Measurements from ENCODE around the gene MGMT. TPM values are rescaled to one million over a fixed set of nuclear protein-coding genes. Genes with fewer than 3 reads are reported as not detected.

MGMT gene
- total and polyA plus RNA-seq, 2 donors (not counting 1 experiment from before 2014, with no cell fraction given), result 1.9 to 29.1 TPM

GRCh38 chr10:129785536-129785981 is 318.5 kb downstream of the MGMT start:
- Histone ChIP-seq H3K27me3 (ENCODE audit: control insufficient read depth, insufficient read depth, low read length) (no peaks in the 10 kb centered on the region), H3K27ac (ENCODE audit: insufficient read depth, low read length) (no peak overlapping the region), H3K36me3 (ENCODE audit: control insufficient read depth, insufficient read depth, low read length) (no peaks in the 10 kb centered on the region), H4K20me1 (ENCODE audit: control insufficient read depth, extremely low read depth, insufficient read depth, low read length) (no peaks in the 10 kb centered on the region), H3K9me3 (ENCODE audit: control insufficient read depth, insufficient read depth, low read depth, low read length) (no peaks in the 10 kb centered on the region), H3K4me3 (replicated peaks in 1 of 4; ENCODE audit: control extremely low read depth in 1 of 4, insufficient read depth in 1 of 4, low read depth in 3 of 4, low read length in 4 of 4) (no peak overlapping the region), H3K4me2 (ENCODE audit: extremely low read depth, insufficient read depth, low read length) (no peak overlapping the region), H3K79me2 (ENCODE audit: control insufficient read depth, insufficient read depth, low read length) (no peaks in the 10 kb centered on the region), H2AFZ (ENCODE audit: low read length) (no peak overlapping the region), H3K9ac (ENCODE audit: insufficient read depth, low read length) (no peak overlapping the region), H3K4me1 (ENCODE audit: control insufficient read depth, extremely low read depth, insufficient read depth, low read length) (no peaks in the 10 kb centered on the region)
- no peak for DNase-seq (ENCODE audit: low read depth in 2 of 2)
- no peak for TF ChIP-seq EZH2 (IDR thresholded peaks at IDR 0.05; ENCODE audit: low read length, missing control alignments)
- TF ChIP-seq CTCF (conservative IDR thresholded peaks at IDR 0.05 in 1 of 2, IDR thresholded peaks at IDR 0.05 in 1 of 2; ENCODE audit: low read depth in 1 of 2, low read length in 2 of 2), result no peak

- H3K4me3 ChIP-seq (replicated peaks in 1 of 4; ENCODE audit: control extremely low read depth in 1 of 4, insufficient read depth in 1 of 4, low read depth in 3 of 4, low read length in 4 of 4), result no peak overlapping the region
- H3K27me3 ChIP-seq (ENCODE audit: control insufficient read depth, insufficient read depth, low read length), result no peaks in the 10 kb centered on the region
- no peak overlapping the region for H2AFZ ChIP-seq (ENCODE audit: low read length)
- no peaks in the 10 kb centered on the region for H3K9me3 ChIP-seq (ENCODE audit: control insufficient read depth, insufficient read depth, low read depth, low read length)
- no peaks in the 10 kb centered on the region for H3K36me3 ChIP-seq (ENCODE audit: control insufficient read depth, insufficient read depth, low read length)
- H3K79me2 ChIP-seq (ENCODE audit: control insufficient read depth, insufficient read depth, low read length), result no peaks in the 10 kb centered on the region
- TF ChIP-seq EZH2 (IDR thresholded peaks at IDR 0.05; ENCODE audit: low read length, missing control alignments), result no peak
- H3K27ac ChIP-seq (ENCODE audit: insufficient read depth, low read length), result no peak overlapping the region
- H3K4me2 ChIP-seq (ENCODE audit: extremely low read depth, insufficient read depth, low read length), result no peak overlapping the region
- H3K9ac ChIP-seq (ENCODE audit: insufficient read depth, low read length), result no peak overlapping the region
- H4K20me1 ChIP-seq (ENCODE audit: control insufficient read depth, extremely low read depth, insufficient read depth, low read length), result no peaks in the 10 kb centered on the region
- no peaks in the 10 kb centered on the region for H3K4me1 ChIP-seq (ENCODE audit: control insufficient read depth, extremely low read depth, insufficient read depth, low read length)
- DNase-seq (ENCODE audit: low read depth in 2 of 2), result no peak
These were observed 319.2 kb downstream of the MGMT start for GRCh38 chr10:129786216-129786615.

GRCh38 chr10:129787557-129787956 is 320.5 kb downstream of the MGMT start:
- Histone ChIP-seq H4K20me1 (ENCODE audit: control insufficient read depth, extremely low read depth, insufficient read depth, low read length) (no peaks in the 10 kb centered on the region), H3K9ac (ENCODE audit: insufficient read depth, low read length) (no peak overlapping the region), H3K4me3 (replicated peaks in 1 of 4; ENCODE audit: control extremely low read depth in 1 of 4, insufficient read depth in 1 of 4, low read depth in 3 of 4, low read length in 4 of 4) (no peak overlapping the region), H3K9me3 (ENCODE audit: control insufficient read depth, insufficient read depth, low read depth, low read length) (no peaks in the 10 kb centered on the region), H3K36me3 (ENCODE audit: control insufficient read depth, insufficient read depth, low read length) (no peaks in the 10 kb centered on the region), H3K27ac (ENCODE audit: insufficient read depth, low read length) (no peak overlapping the region), H3K79me2 (ENCODE audit: control insufficient read depth, insufficient read depth, low read length) (no peaks in the 10 kb centered on the region), H3K27me3 (ENCODE audit: control insufficient read depth, insufficient read depth, low read length) (no peaks in the 10 kb centered on the region), H3K4me2 (ENCODE audit: extremely low read depth, insufficient read depth, low read length) (no peak overlapping the region), H2AFZ (ENCODE audit: low read length) (no peak overlapping the region), H3K4me1 (ENCODE audit: control insufficient read depth, extremely low read depth, insufficient read depth, low read length) (no peaks in the 10 kb centered on the region)
- no peak for TF ChIP-seq CTCF (conservative IDR thresholded peaks at IDR 0.05 in 1 of 2, IDR thresholded peaks at IDR 0.05 in 1 of 2; ENCODE audit: low read depth in 1 of 2, low read length in 2 of 2)
- no peak for TF ChIP-seq EZH2 (IDR thresholded peaks at IDR 0.05; ENCODE audit: low read length, missing control alignments)
- no peak for DNase-seq (ENCODE audit: low read depth in 2 of 2)

All from fibroblast of lung (primary cell).